Uterus (tissue), 2 donors: ENCODE data around the gene TMOD4.

Experiments
- CTCF ChIP-seq, 4 experiments: fragments of 200-600 bp in 2 of 4; fragments of 450-650 bp in 2 of 4; sonication (generic) in 2 of 4; IDR thresholded peaks; one replicate each; pipeline ENCODE4 v1.5.1; 2016 to 2019; ENCODE audit warnings: antibody characterized with exemption in 4 of 4, mild to moderate bottlenecking in 2 of 4, moderate library complexity in 1 of 4
- POLR2A ChIP-seq, 2 donors: fragments of 450-650 bp; IDR thresholded peaks; one replicate each; pipeline ENCODE4 v1.6.1; 2016; ENCODE audit warnings: antibody characterized with exemption in 2 of 2, mild to moderate bottlenecking in 1 of 2, moderate library complexity in 1 of 2

- TF ChIP-seq POLR2A (IDR thresholded peaks at IDR 0.05), result no peak
- TF ChIP-seq CTCF (IDR thresholded peaks at IDR 0.05), result no peak
These were observed 9.2 kb downstream of the TMOD4 start for GRCh38 chr1:151166505-151166956.
